Fibroblast of pulmonary artery (primary cell): ENCODE measurements around the gene WIF1.

Experiments used
- DNase-seq: peaks from one replicate; pipeline ENCODE4 v3.0.0-alpha.2; 2010; ENCODE audit warnings: low read depth
- H3K4me3 ChIP-seq: replicated peaks from 2 replicates; pipeline ENCODE4 v1.5.1; 2011; ENCODE audit warnings: low read depth, mild to moderate bottlenecking, control low read depth, low read length, moderate library complexity
- CTCF ChIP-seq: IDR thresholded peaks from 2 replicates; pipeline ENCODE4 v1.5.1; 2011; ENCODE audit warnings: mild to moderate bottlenecking, control low read depth, low read length, inconsistent platforms; ENCODE audit errors: missing control alignments

The WIF1 gene

DNA sequence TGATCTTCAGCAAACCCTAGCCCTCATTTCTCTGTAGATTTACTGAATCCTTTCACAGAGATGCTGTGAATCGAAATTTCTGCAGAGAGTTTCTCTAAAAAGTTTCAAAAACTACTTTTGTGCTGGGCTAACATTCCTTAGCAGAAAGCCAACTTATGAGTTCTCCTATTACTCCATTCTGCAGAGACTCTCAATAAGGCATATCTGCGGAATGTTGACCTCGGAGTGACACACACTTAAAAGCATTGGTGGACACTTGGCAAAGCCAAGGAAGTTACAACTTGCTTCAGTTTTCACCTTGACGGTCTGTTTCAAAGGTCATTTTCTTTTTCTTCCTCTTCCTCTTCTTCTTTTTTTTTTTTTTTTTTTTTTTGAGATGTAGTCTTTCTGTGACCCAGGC, 75.8 kb downstream of the WIF1 start:
- no peak for TF ChIP-seq CTCF
- H3K4me3 ChIP-seq = no peak overlapping the region
- no peak for DNase-seq

DNA sequence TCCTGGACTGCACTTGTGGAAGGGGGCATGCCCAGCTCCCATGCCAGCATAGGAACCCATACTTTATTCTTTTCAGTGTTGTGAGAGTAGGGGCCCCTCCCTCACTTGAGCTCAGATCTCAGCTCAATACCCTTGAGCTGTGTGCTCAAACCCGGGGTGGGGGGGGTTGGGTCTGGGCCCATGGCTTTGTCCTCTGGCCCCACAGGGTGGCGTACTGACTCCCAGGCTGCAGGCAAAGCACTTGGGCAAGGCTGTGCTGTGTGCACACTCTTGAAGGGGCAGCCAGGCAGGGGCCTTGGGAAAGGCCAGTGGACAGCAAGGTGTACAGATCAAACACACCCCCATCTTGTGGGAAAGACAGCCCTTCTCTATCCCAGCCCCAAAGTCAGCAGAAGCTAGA, 81.8 kb downstream of the WIF1 start:
- no peak for DNase-seq
- no peak overlapping the region for H3K4me3 ChIP-seq
- no peak for TF ChIP-seq CTCF

DNA sequence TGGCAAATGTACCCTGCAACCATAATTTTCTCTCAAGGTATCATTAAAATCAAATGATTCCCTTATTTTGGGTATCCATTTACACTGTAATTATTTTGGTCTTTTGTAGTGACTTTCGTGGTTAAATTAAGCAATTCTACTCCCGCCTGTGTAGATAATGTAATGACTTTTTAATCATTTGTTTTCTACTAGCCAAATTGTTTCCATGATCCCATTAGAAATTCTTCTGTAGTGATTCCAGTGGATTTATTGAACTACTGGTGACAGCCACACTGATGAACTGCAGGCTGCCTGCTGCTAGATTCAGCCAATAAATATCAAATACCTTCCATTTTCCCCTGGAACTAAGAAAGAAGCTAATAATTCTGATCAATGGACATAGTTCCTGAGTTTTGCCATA, 96.0 kb downstream of the WIF1 start:
- H3K4me3 ChIP-seq = no peak overlapping the region
- TF ChIP-seq CTCF = no peak
- no peak for DNase-seq

DNA sequence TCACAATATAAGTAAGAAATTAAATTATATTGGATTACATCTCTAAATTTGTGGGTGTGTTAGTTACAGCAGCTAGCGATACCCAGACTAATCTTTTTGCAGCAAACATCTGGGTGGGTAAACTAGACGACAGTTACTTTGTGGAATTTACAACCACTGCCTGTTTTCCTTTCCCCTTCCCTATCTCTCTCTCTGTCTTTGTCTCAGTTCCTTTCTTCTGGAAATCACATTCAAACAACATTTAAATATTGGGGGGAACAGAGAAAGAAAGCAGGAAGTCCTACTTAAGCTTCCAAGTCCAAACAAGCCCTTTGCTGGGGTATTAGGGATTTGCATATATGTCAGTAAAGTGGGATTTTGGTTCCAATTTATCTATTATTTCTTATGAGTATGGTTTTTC, 97.6 kb downstream of the WIF1 start:
- no peak for TF ChIP-seq CTCF
- DNase-seq = no peak
- H3K4me3 ChIP-seq = no peak overlapping the region

- TF ChIP-seq CTCF = no peak
- DNase-seq = no peak
- H3K4me3 ChIP-seq = no peak overlapping the region
Measured at GRCh38 chr12:65022960-65023359, 98.1 kb downstream of the WIF1 start.

GRCh38 chr12:65022421-65022820, 98.7 kb downstream of the WIF1 start:
- TF ChIP-seq CTCF = no peak
- H3K4me3 ChIP-seq = no peak overlapping the region
- DNase-seq = no peak

GRCh38 chr12:65019696-65020234, 101.3 kb downstream of the WIF1 start:
- DNase-seq = no peak
- TF ChIP-seq CTCF = no peak

More at GRCh38 chr12:65019696-65020234, 101.3 kb downstream of the WIF1 start:
- H3K4me3 ChIP-seq = no peak overlapping the region
